Forelimb muscle (tissue), 1 donor: ENCODE data around the gene PLAGL1. TPM values are rescaled to one million over a fixed set of nuclear protein-coding genes. Genes with fewer than 3 reads are reported as not detected.
"Not testable (repeated sequence)": the region's sequence is repeated elsewhere in the genome, so short reads cannot be mapped to it uniquely, and the experiment has no call there.

Experiments
- DNase-seq: peaks from one replicate; pipeline ENCODE4 v3.0.0-alpha.2; 2013; ENCODE audit warnings: low read depth
- polyA plus RNA-seq: library from polyadenylated mRNA; unstranded; fragments of 120-200 nt; gene quantifications from one replicate; pipeline ENCODE4 v1.2.1, GENCODE V29; 2013; ENCODE audit not compliant: insufficient read length

Gene PLAGL1
- 299 TPM for polyA plus RNA-seq

- no peak for DNase-seq
Measured at GRCh38 chr6:144008120-144008811, at the start of gene PLAGL1. TSS of gene PLAGL1 (minus strand) at chr6:144008259. CDS start at chr6:143948136, 60,123 bp downstream.

GRCh38 chr6:144055121-144055931 is 47.3 kb upstream of the PLAGL1 start:
- no peak for DNase-seq

- DNase-seq = no peak
Measured at GRCh38 chr6:144053601-144054000, 45.5 kb upstream of the PLAGL1 start.

GRCh38 chr6:144052488-144052887 is 44.4 kb upstream of the PLAGL1 start:
- no peak for DNase-seq

- DNase-seq = no peak
Measured at GRCh38 chr6:144049386-144049785, 41.3 kb upstream of the PLAGL1 start.

- DNase-seq = no peak
Measured at GRCh38 chr6:144047688-144048087, 39.6 kb upstream of the PLAGL1 start.

GRCh38 chr6:144046672-144047071 is 38.6 kb upstream of the PLAGL1 start:
- not testable (repeated sequence) for DNase-seq

- not testable (repeated sequence) for DNase-seq
Measured at GRCh38 chr6:144044989-144045388, 36.9 kb upstream of the PLAGL1 start.

- DNase-seq = no peak
Measured at GRCh38 chr6:144036835-144037195, 28.8 kb upstream of the PLAGL1 start.

- DNase-seq = peak; percentile 24
Measured at GRCh38 chr6:144036064-144036834, 28.2 kb upstream of the PLAGL1 start.

GRCh38 chr6:144035416-144035815 is 27.4 kb upstream of the PLAGL1 start:
- DNase-seq = no peak

- no peak for DNase-seq
Measured at GRCh38 chr6:144033816-144034735, 26.0 kb upstream of the PLAGL1 start.

- DNase-seq = no peak
Measured at GRCh38 chr6:144029452-144029851, 21.4 kb upstream of the PLAGL1 start.

GRCh38 chr6:144027932-144028587 is 20.0 kb upstream of the PLAGL1 start:
- no peak for DNase-seq

- no peak for DNase-seq
Measured at GRCh38 chr6:144023216-144023615, 15.2 kb upstream of the PLAGL1 start.

- DNase-seq = no peak
Measured at GRCh38 chr6:144019929-144020328, 11.9 kb upstream of the PLAGL1 start.

GRCh38 chr6:144017166-144018094 is 9.4 kb upstream of the PLAGL1 start:
- DNase-seq = no peak

- DNase-seq = no peak
Measured at GRCh38 chr6:144013486-144013909, 5.4 kb upstream of the PLAGL1 start.

GRCh38 chr6:144012534-144012933 is 4.5 kb upstream of the PLAGL1 start:
- no peak for DNase-seq
